Liver (tissue), 3 donors: ENCODE results near the gene GNG7.
A peak's percentile ranks its signal among the peaks of the same experiment; 100 is the strongest.

Source experiments
- EGR1 ChIP-seq, 2 donors: IDR thresholded peaks; 2 replicates each; pipeline ENCODE4 v1.6.1; 2016 to 2018; ENCODE audit warnings: antibody characterized with exemption in 2 of 2, low read depth in 2 of 2
- TAF1 ChIP-seq: conservative IDR thresholded peaks from 2 replicates; pipeline ENCODE4 v1.6.1; 2016; ENCODE audit warnings: antibody characterized with exemption, mild to moderate bottlenecking
- TF ChIP-seq, protein P1 (sequence below): fragments of 150-350 bp; IDR thresholded peaks from 2 replicates; pipeline ENCODE4 v1.5.1; 2017; ENCODE audit warnings: improper control_type of control experiment, low read depth, low read length; ENCODE audit not compliant: missing input control
- donor health status: healthy.
- donor health status: healthy.

DNA sequence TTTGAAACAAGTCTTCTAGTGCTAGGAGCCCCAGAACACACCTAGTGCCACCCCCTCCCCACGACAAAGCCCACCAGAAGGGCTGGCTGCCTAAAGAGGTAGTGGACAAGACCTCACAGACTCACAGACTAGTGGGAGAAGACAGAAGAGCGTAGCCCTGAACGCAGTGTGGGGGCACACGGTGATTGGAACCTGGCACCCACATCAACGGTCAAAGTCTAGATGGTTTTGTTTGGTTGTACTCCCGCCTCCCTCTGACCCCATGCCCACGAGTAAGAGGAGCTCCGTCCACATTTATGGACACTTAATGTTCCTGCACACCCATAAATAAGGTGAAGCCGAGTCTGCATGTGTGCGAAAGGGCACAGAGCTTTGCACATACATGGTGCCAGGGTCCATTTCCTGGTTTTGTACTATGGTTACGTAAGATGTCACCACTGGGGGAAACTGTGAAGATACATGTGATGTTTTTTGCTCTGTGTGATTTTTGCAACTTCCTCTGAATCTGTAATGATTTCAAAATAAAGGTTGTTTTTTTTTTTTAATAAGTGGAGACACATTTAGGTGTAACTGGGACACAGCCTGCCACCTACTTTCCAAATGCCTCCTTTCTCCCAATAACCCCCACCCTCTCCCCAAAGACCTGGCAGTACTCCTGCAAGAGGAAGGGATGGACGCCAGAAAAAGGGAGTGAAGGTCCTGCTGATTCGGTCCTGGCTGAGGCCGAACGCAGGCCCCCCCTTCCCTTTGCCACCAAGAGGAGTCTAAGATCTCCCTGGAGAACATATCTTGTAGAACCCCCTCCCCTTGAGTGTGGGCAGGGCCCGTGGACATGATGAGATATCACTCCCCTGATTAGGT lies 72.8 kb downstream of the GNG7 start:
- TF ChIP-seq TAF1 (peak; percentile 73), EGR1 (IDR thresholded peaks at IDR 0.05; ENCODE audit: low read depth in 2 of 2) (peak; percentile 87 to 96)
- TF ChIP-seq, protein P1, sequence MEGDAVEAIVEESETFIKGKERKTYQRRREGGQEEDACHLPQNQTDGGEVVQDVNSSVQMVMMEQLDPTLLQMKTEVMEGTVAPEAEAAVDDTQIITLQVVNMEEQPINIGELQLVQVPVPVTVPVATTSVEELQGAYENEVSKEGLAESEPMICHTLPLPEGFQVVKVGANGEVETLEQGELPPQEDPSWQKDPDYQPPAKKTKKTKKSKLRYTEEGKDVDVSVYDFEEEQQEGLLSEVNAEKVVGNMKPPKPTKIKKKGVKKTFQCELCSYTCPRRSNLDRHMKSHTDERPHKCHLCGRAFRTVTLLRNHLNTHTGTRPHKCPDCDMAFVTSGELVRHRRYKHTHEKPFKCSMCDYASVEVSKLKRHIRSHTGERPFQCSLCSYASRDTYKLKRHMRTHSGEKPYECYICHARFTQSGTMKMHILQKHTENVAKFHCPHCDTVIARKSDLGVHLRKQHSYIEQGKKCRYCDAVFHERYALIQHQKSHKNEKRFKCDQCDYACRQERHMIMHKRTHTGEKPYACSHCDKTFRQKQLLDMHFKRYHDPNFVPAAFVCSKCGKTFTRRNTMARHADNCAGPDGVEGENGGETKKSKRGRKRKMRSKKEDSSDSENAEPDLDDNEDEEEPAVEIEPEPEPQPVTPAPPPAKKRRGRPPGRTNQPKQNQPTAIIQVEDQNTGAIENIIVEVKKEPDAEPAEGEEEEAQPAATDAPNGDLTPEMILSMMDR: no peak
